Measurements from ENCODE around the gene PACRG. TPM values are rescaled to one million over a fixed set of nuclear protein-coding genes. Genes with fewer than 3 reads are reported as not detected.

The PACRG gene
- total RNA-seq, 4 donors from 2014 or later: 1.5 to 10.4 (median 2.1) TPM

DNA sequence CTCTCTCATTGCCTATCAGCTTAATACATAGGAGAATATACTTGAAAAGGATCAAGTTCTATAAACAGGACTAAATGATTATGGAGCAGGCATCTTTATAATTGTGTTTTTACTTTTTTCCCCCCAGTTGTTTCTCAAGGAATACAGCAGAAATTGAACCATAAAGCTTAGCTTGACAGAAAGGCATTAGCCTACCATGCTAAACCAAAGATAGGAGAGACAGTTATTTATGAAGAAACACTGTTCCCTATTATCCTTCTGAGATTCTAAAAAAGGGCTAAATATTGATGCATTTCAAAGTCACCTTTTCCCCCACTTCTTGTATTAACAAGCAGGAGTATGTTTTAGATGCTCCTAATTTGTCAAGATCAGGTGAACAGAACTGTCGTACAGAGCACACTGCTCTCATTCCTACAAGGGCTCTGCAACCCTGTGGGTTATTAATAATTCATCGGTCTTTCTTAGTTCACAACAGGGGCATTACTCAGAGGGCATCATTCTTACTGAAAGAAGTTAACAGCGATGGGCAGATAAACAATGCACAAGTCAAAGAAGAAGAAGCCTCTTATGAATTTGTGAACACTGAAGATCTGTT is 38.9 kb upstream of the PACRG start:
- H3K9me3 ChIP-seq: no peaks in the 10 kb centered on the region
- H3K4me3 ChIP-seq: no peak overlapping the region
- no peaks in the 10 kb centered on the region for H3K27me3 ChIP-seq
- no peaks in the 10 kb centered on the region for H3K36me3 ChIP-seq
- no peak for DNase-seq (ENCODE audit: low spot score in 2 of 2)
- H3K4me1 ChIP-seq: peaks cover 0 to 7% (median 3%) of the 10 kb centered on the region in 4 donors
- WGBS, 2 donors: 67 to 68% methylated on average over 3 of the region's 3 CpGs
- H3K27ac ChIP-seq: no peak overlapping the region
- TF ChIP-seq EP300 (IDR thresholded peaks at IDR 0.05) (no peak), POLR2A (IDR thresholded peaks at IDR 0.05) (no peak), CTCF (IDR thresholded peaks at IDR 0.05) (no peak)

DNA sequence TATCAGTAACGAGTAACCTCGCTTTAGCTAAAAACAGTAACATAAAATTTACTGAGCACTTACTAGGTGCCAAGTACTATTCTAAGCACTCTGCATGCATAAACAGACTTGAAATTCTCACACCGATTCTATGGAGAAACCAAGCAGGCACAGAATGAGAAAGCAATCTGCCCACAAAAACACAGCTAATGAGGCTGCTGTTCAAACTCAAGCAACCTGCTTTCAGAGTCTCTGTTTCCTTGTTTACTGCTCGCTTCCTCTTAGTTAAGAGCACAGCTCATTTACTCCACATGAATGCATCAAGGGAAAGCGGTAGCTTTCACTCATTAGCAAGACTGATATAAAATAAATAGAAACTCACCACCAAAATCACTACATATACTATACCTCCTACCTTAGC is 37.6 kb upstream of the PACRG start:
- no peaks in the 10 kb centered on the region for H3K9me3 ChIP-seq
- no peaks in the 10 kb centered on the region for H3K27me3 ChIP-seq
- no peak overlapping the region for H3K27ac ChIP-seq
- no peak overlapping the region for H3K4me3 ChIP-seq
- TF ChIP-seq POLR2A (IDR thresholded peaks at IDR 0.05): no peak
- TF ChIP-seq EP300 (IDR thresholded peaks at IDR 0.05): no peak
- TF ChIP-seq CTCF (IDR thresholded peaks at IDR 0.05): no peak
- WGBS, 2 donors: 71% methylated on average over 5 of the region's 5 CpGs
- DNase-seq (ENCODE audit: low spot score in 2 of 2): no peak
- H3K36me3 ChIP-seq: no peaks in the 10 kb centered on the region
- H3K4me1 ChIP-seq: no peaks in the 10 kb centered on the region

DNA sequence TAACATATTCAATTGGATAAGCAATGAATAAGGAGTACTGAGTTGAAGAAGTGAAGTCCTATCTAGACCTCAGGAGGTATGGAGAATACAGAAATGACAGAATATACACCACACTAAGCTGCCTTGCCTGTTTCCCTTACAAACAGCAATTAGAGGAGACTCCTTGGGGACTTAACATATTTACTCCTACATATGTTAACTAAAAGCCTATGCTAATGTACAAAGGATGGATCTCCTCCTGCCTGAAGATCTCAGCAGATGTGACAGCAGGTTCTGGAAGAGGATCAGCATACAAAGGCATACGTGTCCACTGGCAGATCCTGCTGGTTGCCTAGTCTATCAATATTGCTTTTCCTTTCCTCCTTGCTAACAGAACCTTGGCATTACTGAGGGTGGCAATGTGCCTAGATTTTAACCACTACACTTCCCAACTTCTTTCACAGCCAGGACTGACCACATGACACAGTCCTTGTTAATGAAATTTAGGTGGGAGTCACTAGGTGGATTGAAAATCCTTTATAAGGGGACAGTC is 29.8 kb upstream of the PACRG start:
- Histone ChIP-seq H3K9me3 (no peaks in the 10 kb centered on the region), H3K4me3 (no peak overlapping the region), H3K4me1 (no peaks in the 10 kb centered on the region), H3K27ac (no peak overlapping the region), H3K36me3 (no peaks in the 10 kb centered on the region), H3K27me3 (no peaks in the 10 kb centered on the region)
- DNase-seq (ENCODE audit: low spot score in 2 of 2): no peak
- TF ChIP-seq EP300 (IDR thresholded peaks at IDR 0.05): no peak
- no peak for TF ChIP-seq POLR2A (IDR thresholded peaks at IDR 0.05)
- TF ChIP-seq CTCF (IDR thresholded peaks at IDR 0.05): no peak
- 78 to 84% methylated on average over 1 of the region's 1 CpG for WGBS, 2 donors

- H3K9me3 ChIP-seq: no peaks in the 10 kb centered on the region
- no peak for DNase-seq (ENCODE audit: low spot score in 2 of 2)
- no peaks in the 10 kb centered on the region for H3K4me1 ChIP-seq
- no peak overlapping the region for H3K4me3 ChIP-seq
- no peak for TF ChIP-seq CTCF (IDR thresholded peaks at IDR 0.05)
- TF ChIP-seq POLR2A (IDR thresholded peaks at IDR 0.05): no peak
- no peak for TF ChIP-seq EP300 (IDR thresholded peaks at IDR 0.05)
- H3K36me3 ChIP-seq: no peaks in the 10 kb centered on the region
- H3K27ac ChIP-seq: no peak overlapping the region
- no peaks in the 10 kb centered on the region for H3K27me3 ChIP-seq
These were observed 29.3 kb upstream of the PACRG start for GRCh38 chr6:162698440-162698839.

DNA sequence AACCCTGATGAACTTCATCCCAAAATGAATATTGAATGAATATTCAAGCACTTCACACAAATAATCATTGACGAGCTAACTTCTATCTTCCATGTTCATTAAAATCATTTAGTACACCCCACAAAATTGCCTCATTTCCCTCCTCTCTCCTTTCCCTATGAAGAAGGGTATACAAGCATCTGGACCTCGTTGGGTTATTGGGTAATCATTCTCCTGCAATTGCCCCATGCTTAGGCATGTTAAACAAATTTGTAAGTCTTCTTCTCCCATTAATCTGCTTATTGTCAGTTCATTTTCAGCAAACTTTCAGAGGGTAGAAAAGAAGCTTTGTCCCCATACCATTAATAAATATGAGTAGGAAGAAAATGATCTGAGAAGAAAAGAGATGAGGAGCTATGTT is 27.8 kb upstream of the PACRG start:
- no peak overlapping the region for H3K4me3 ChIP-seq
- TF ChIP-seq EP300 (IDR thresholded peaks at IDR 0.05) (no peak), POLR2A (IDR thresholded peaks at IDR 0.05) (no peak), CTCF (IDR thresholded peaks at IDR 0.05) (no peak)
- no peaks in the 10 kb centered on the region for H3K27me3 ChIP-seq
- H3K36me3 ChIP-seq: no peaks in the 10 kb centered on the region
- no peak for DNase-seq (ENCODE audit: low spot score in 2 of 2)
- H3K4me1 ChIP-seq: no peaks in the 10 kb centered on the region
- no peaks in the 10 kb centered on the region for H3K9me3 ChIP-seq
- 79% methylated on average over 2 of the region's 2 CpGs for WGBS, 2 donors
- no peak overlapping the region for H3K27ac ChIP-seq
